Ecto neural progenitor cell (in vitro differentiated cells): ENCODE data around the gene MRPS7.

ENCODE experiments used
- DNase-seq: peaks from one replicate; pipeline ENCODE4 v3.0.0-alpha.2; 2018; ENCODE audit warnings: low spot score

MRPS7 gene

GRCh38 chr17:75261336-75262111 lies at the start of gene MRPS7, which contains the start of gene GGA3:
TSS of gene MRPS7 (plus strand) at chr17:75261879. CDS start at chr17:75261901, 22 bp downstream.
TSS of gene GGA3 (minus strand) at chr17:75261606. CDS start at chr17:75261587, 19 bp downstream.
- peak; percentile 98 for DNase-seq

GRCh38 chr17:75218131-75218530 lies 43.5 kb upstream of the MRPS7 start:
- no peak for DNase-seq

GRCh38 chr17:75219815-75220214 lies 41.9 kb upstream of the MRPS7 start:
- no peak for DNase-seq

- DNase-seq: no peak
Observed at GRCh38 chr17:75225016-75225415, 36.7 kb upstream of the MRPS7 start.

- no peak for DNase-seq
Observed at GRCh38 chr17:75227729-75228128, 34.0 kb upstream of the MRPS7 start.

- no peak for DNase-seq
Observed at GRCh38 chr17:75228305-75228704, 33.4 kb upstream of the MRPS7 start.

GRCh38 chr17:75228847-75229246 lies 32.8 kb upstream of the MRPS7 start:
- no peak for DNase-seq

- DNase-seq: no peak
Observed at GRCh38 chr17:75231071-75231470, 30.6 kb upstream of the MRPS7 start.

GRCh38 chr17:75231741-75232464 lies 29.8 kb upstream of the MRPS7 start:
- DNase-seq: no peak

GRCh38 chr17:75232786-75233185 lies 28.9 kb upstream of the MRPS7 start:
- no peak for DNase-seq

- DNase-seq: no peak
Observed at GRCh38 chr17:75237100-75238014, 24.3 kb upstream of the MRPS7 start.

- DNase-seq: no peak
Observed at GRCh38 chr17:75238020-75238580, 23.6 kb upstream of the MRPS7 start.

- DNase-seq: peak; percentile 75
Observed at GRCh38 chr17:75238684-75239191, 22.9 kb upstream of the MRPS7 start.

GRCh38 chr17:75239214-75239613 lies 22.5 kb upstream of the MRPS7 start:
- no peak for DNase-seq

- no peak for DNase-seq
Observed at GRCh38 chr17:75239778-75240393, 21.8 kb upstream of the MRPS7 start.

- DNase-seq: peak; percentile 89
Observed at GRCh38 chr17:75240394-75241142, 21.1 kb upstream of the MRPS7 start.

GRCh38 chr17:75241143-75241430 lies 20.6 kb upstream of the MRPS7 start:
- DNase-seq: no peak

GRCh38 chr17:75241502-75241901 lies 20.2 kb upstream of the MRPS7 start:
- DNase-seq: no peak

GRCh38 chr17:75241996-75242460 lies 19.7 kb upstream of the MRPS7 start:
- no peak for DNase-seq

- no peak for DNase-seq
Observed at GRCh38 chr17:75242461-75243042, 19.1 kb upstream of the MRPS7 start.
